HG03565 (cell line): ENCODE measurements around the gene NDE1.
"Not testable (repeated sequence)": the region's sequence is repeated elsewhere in the genome, so short reads cannot be mapped to it uniquely, and the experiment has no call there.

Experiments used
- ATAC-seq: cut with Tn5 transposase; IDR thresholded peaks from one replicate; pipeline ENCODE4 v1.9.1; 2021; ENCODE audit warnings: mild to moderate bottlenecking, moderate library complexity; ENCODE audit not compliant: unreplicated experiment

Gene NDE1

GRCh38 chr16:15650019-15650697, at the start of gene NDE1:
TSS of gene NDE1 (plus strand) at chr16:15650245. CDS start at chr16:15664779, 14,534 bp downstream.
- peak; percentile 77 for ATAC-seq

- ATAC-seq, result no peak
These were observed 48.7 kb upstream of the NDE1 start for GRCh38 chr16:15601212-15601879.

- ATAC-seq, result no peak
These were observed 47.6 kb upstream of the NDE1 start for GRCh38 chr16:15602285-15603044.

- ATAC-seq, result no peak
These were observed 45.3 kb upstream of the NDE1 start for GRCh38 chr16:15604460-15605440.

- ATAC-seq, result no peak
These were observed 44.1 kb upstream of the NDE1 start for GRCh38 chr16:15605839-15606517.

GRCh38 chr16:15606518-15607220, 43.4 kb upstream of the NDE1 start:
- ATAC-seq, result no peak

GRCh38 chr16:15607221-15607699, 42.8 kb upstream of the NDE1 start:
- not testable (repeated sequence) for ATAC-seq

- ATAC-seq, result no peak
These were observed 42.2 kb upstream of the NDE1 start for GRCh38 chr16:15607700-15608396.

GRCh38 chr16:15608398-15609285, 41.4 kb upstream of the NDE1 start:
- no peak for ATAC-seq

GRCh38 chr16:15609286-15609649, 40.8 kb upstream of the NDE1 start:
- ATAC-seq, result no peak

- ATAC-seq, result no peak
These were observed 39.6 kb upstream of the NDE1 start for GRCh38 chr16:15610369-15610871.

- no peak for ATAC-seq
These were observed 38.4 kb upstream of the NDE1 start for GRCh38 chr16:15611610-15612009.

- no peak for ATAC-seq
These were observed 36.4 kb upstream of the NDE1 start for GRCh38 chr16:15613676-15614075.

GRCh38 chr16:15616012-15616411, 34.0 kb upstream of the NDE1 start:
- ATAC-seq, result no peak

GRCh38 chr16:15616475-15617165, 33.4 kb upstream of the NDE1 start:
- no peak for ATAC-seq

GRCh38 chr16:15617901-15618300, 32.1 kb upstream of the NDE1 start:
- no peak for ATAC-seq

GRCh38 chr16:15618392-15618791, 31.7 kb upstream of the NDE1 start:
- no peak for ATAC-seq
